GM18519 (cell line): ENCODE results near the gene PRAMEF17.
"Not testable (repeated sequence)": the region's sequence is repeated elsewhere in the genome, so short reads cannot be mapped to it uniquely, and the experiment has no call there.

Experiments used
- ATAC-seq: cut with Tn5 transposase; IDR thresholded peaks from one replicate; pipeline ENCODE4 v1.9.1; 2021; ENCODE audit warnings: mild to moderate bottlenecking, moderate library complexity; ENCODE audit not compliant: unreplicated experiment, low FRiP score

PRAMEF17 gene

GRCh38 chr1:13439104-13439783, 49.8 kb downstream of the PRAMEF17 start:
- not testable (repeated sequence) for ATAC-seq
